Kidney epithelial cell (primary cell): ENCODE results near the gene KCNB1. TPM values are rescaled to one million over a fixed set of nuclear protein-coding genes. Genes with fewer than 3 reads are reported as not detected.

Experiments used
- DNase-seq: peaks from one replicate; pipeline ENCODE4 v3.0.0-alpha.2; 2010; ENCODE audit warnings: low read depth
- H3K27me3 ChIP-seq: 2 replicates; pipeline ENCODE4 v1.6.0; 2011; ENCODE audit warnings: low read length; ENCODE audit not compliant: control insufficient read depth, insufficient read depth
- H3K36me3 ChIP-seq: 2 replicates; pipeline ENCODE4 v1.5.1; 2011; ENCODE audit warnings: low read length; ENCODE audit not compliant: control insufficient read depth, insufficient read depth
- H3K4me3 ChIP-seq: 2 replicates; pipeline ENCODE4 v1.5.1; 2011; ENCODE audit warnings: low read depth, mild to moderate bottlenecking, control low read depth, low read length
- CTCF ChIP-seq: IDR thresholded peaks from 2 replicates; pipeline ENCODE4 v1.5.1; 2011; ENCODE audit warnings: mild to moderate bottlenecking, moderate library complexity, low read length, control low read depth, inconsistent platforms; ENCODE audit not compliant: insufficient read depth, poor library complexity, severe bottlenecking
- total RNA-seq: library from RNA; depleted of rRNA; stranded (reverse); fragments of >200 nt; gene quantifications from 2 replicates; pipeline ENCODE4 v1.2.3, GENCODE V29; 2015

The KCNB1 gene
- total RNA-seq, 1 donor from 2014 or later = not detected

GRCh38 chr20:49496553-49497397 is 14.3 kb upstream of the KCNB1 start:
- no peak for DNase-seq
- Histone ChIP-seq H3K27me3 (peaks cover 4% of the 10 kb centered on the region), H3K4me3 (no peak overlapping the region), H3K36me3 (no peaks in the 10 kb centered on the region)
- TF ChIP-seq CTCF = no peak

GRCh38 chr20:49496043-49496442 is 13.6 kb upstream of the KCNB1 start:
- Histone ChIP-seq H3K4me3 (no peak overlapping the region), H3K36me3 (no peaks in the 10 kb centered on the region), H3K27me3 (peaks cover 4% of the 10 kb centered on the region)
- no peak for TF ChIP-seq CTCF
- no peak for DNase-seq

- H3K27me3 ChIP-seq = peaks cover 6% of the 10 kb centered on the region
- no peak for TF ChIP-seq CTCF
Measured at GRCh38 chr20:49490689-49491088, 8.2 kb upstream of the KCNB1 start.

GRCh38 chr20:49489688-49490087 is 7.2 kb upstream of the KCNB1 start:
- no peak overlapping the region for H3K4me3 ChIP-seq
- no peak for TF ChIP-seq CTCF
- no peak for DNase-seq
- H3K27me3 ChIP-seq = peaks cover 11% of the 10 kb centered on the region
- H3K36me3 ChIP-seq = no peaks in the 10 kb centered on the region

More at GRCh38 chr20:49490689-49491088, 8.2 kb upstream of the KCNB1 start:
- no peaks in the 10 kb centered on the region for H3K36me3 ChIP-seq
- DNase-seq = no peak
- no peak overlapping the region for H3K4me3 ChIP-seq

- peaks cover 41% of the 10 kb centered on the region for H3K27me3 ChIP-seq
Measured at GRCh38 chr20:49486064-49486463, 3.6 kb upstream of the KCNB1 start.

More at GRCh38 chr20:49486064-49486463, 3.6 kb upstream of the KCNB1 start:
- no peak overlapping the region for H3K4me3 ChIP-seq
- no peak for TF ChIP-seq CTCF
- H3K36me3 ChIP-seq = no peaks in the 10 kb centered on the region
- no peak for DNase-seq
